ENCODE measurements around the gene MPO.

- TF ChIP-seq POLR2A (IDR thresholded peaks at IDR 0.05; ENCODE audit: low read depth, low read length) (no peak), TAF1 (IDR thresholded peaks at IDR 0.05; ENCODE audit: borderline replicate concordance, low read depth, low read length) (no peak)
These were observed 18.6 kb downstream of the MPO start for GRCh38 chr17:58262149-58262548.

All from GM12892 (cell line).